Measurements from ENCODE around the gene AIP. TPM values are rescaled to one million over a fixed set of nuclear protein-coding genes. Genes with fewer than 3 reads are reported as not detected.

AIP gene
- total RNA-seq, 1 experiment from 2014 or later, result 61.0 TPM

DNA sequence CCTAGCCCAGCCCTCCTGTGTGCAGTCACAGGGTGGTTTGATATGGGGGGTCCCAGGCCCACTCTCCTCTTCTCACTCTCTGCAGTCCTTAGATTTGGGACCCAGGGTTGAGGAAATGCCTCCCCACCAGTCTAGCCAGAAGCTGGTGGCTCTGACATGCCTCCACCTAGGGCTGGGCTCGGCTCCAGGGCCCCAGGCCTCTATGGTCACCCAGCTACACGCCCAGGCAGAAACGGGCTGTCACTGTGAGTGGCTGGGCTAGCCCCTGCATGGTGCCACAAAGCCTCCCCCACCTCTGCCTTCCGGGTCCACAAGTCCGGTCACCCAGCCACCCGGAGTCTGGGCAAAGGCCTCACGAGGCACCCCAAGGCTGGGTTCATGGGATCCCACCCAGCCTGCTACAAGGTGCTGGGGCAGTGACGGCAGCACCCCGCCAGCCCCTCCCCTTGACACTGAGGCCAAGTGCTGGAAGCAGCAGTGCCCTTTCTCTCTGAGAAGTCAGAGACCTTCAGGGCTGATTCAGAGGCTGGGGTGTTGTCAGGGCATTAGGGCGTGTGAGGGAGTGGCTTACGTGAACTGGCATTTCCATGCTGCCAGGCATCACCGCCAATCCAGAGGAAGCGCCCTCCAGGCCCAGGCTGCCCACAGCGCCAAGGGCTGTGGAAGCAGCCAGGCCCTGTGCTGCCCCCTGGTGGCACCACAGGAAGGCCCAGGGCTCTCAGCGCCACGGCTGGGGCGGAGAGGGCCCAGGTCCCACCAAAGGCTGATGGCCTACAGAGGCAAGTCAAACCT is 23.0 kb downstream of the AIP start:
- POLR2A ChIA-PET, result no interaction called here
- peak overlapping the region; percentile 93 for H3K27ac ChIP-seq (ENCODE audit: low read depth, low read length)
- peak; percentile 93 for DNase-seq (ENCODE audit: low read depth, low spot score)
- H3K36me3 ChIP-seq (ENCODE audit: control insufficient read depth in 1 of 2, insufficient read depth in 2 of 2, low read length in 2 of 2), result peaks cover 5 to 10% of the 10 kb centered on the region in 2 experiments; a peak in 3 of 4 replicates
- RAD21 ChIA-PET (ENCODE audit: low non-redundant PET in 1 of 2, low total read pairs in 2 of 2, uncharacterized antibody in 2 of 2, unreplicated experiment in 2 of 2), result interaction anchor here in 1 of 2 experiments (0.6 kb wide), 1 partner anchor 151 kb away, joined by 3 read pairs; no protein-coding TSS in a partner anchor
- peak overlapping the region; percentile 88 for H3K4me2 ChIP-seq (ENCODE audit: low read length)
- H3K9me2 ChIP-seq (ENCODE audit: insufficient read depth), result no peaks in the 10 kb centered on the region
- peak overlapping the region; percentile 91 to 98 for H3K4me3 ChIP-seq (replicated peaks in 1 of 2; ENCODE audit: low read depth in 1 of 2, low read length in 2 of 2)
- H3K27me3 ChIP-seq (ENCODE audit: insufficient read depth, low read length), result no peaks in the 10 kb centered on the region
- peak; percentile 41 for TF ChIP-seq YY1 (IDR thresholded peaks at IDR 0.05; ENCODE audit: extremely low read depth, insufficient replicate concordance, low read depth, low read length)
- TF ChIP-seq FOSL1 (IDR thresholded peaks at IDR 0.05; ENCODE audit: low read depth), result no peak
- TF ChIP-seq, protein P1, sequence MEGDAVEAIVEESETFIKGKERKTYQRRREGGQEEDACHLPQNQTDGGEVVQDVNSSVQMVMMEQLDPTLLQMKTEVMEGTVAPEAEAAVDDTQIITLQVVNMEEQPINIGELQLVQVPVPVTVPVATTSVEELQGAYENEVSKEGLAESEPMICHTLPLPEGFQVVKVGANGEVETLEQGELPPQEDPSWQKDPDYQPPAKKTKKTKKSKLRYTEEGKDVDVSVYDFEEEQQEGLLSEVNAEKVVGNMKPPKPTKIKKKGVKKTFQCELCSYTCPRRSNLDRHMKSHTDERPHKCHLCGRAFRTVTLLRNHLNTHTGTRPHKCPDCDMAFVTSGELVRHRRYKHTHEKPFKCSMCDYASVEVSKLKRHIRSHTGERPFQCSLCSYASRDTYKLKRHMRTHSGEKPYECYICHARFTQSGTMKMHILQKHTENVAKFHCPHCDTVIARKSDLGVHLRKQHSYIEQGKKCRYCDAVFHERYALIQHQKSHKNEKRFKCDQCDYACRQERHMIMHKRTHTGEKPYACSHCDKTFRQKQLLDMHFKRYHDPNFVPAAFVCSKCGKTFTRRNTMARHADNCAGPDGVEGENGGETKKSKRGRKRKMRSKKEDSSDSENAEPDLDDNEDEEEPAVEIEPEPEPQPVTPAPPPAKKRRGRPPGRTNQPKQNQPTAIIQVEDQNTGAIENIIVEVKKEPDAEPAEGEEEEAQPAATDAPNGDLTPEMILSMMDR (IDR thresholded peaks at IDR 0.05 in 2 of 3, conservative IDR thresholded peaks at IDR 0.05 in 1 of 3; ENCODE audit: borderline replicate concordance in 1 of 3, insufficient read depth in 1 of 3, low read depth in 2 of 3, low read length in 2 of 3), result peak in 2 of 3 experiments; percentile 94 to 99; a peak in 4 of 6 replicates
- peak; percentile 76 for TF ChIP-seq POLR2AphosphoS5 (IDR thresholded peaks at IDR 0.05; ENCODE audit: low read depth, low read length)
- H3K79me2 ChIP-seq (ENCODE audit: insufficient read depth, low read length), result peaks cover 29% of the 10 kb centered on the region
- ATAC-seq, result peak; percentile 57
- peak overlapping the region; percentile 95 for H3K9ac ChIP-seq (ENCODE audit: low read length)
- H3K4me1 ChIP-seq (ENCODE audit: control insufficient read depth in 1 of 2, insufficient read depth in 2 of 2, low read length in 2 of 2), result peaks cover 31 to 43% of the 10 kb centered on the region in 2 experiments
- H2AFZ ChIP-seq (ENCODE audit: low read depth, low read length, poor library complexity, severe bottlenecking), result no peak overlapping the region
- BruUV-seq (replicated peaks), result no TSS peak
- CTCF ChIA-PET, result interaction anchor here (1.2 to 2.4 kb wide), 2 partner anchors 85 to 104 kb away, joined by 3 to 11 read pairs; partner anchors contain the start of gene PPP1CA
- intact Hi-C loops (cut with micrococcal nuclease), result loop anchor here (1.0 to 5.0 kb wide), 4 partner anchors 36 to 155 kb away; partner anchors contain the start of genes RPS6KB2 and TMEM134
- no peaks in the 10 kb centered on the region for H3K9me3 ChIP-seq (ENCODE audit: control insufficient read depth in 1 of 2, insufficient read depth in 1 of 2, low read depth in 1 of 2, low read length in 2 of 2)
- H4K20me1 ChIP-seq (ENCODE audit: insufficient read depth), result no peaks in the 10 kb centered on the region

Data from HCT116 (cell line).